Peyer's patch (tissue), 4 donors: ENCODE data around the gene ANKRD61.

Source experiments
- POLR2A ChIP-seq, 2 donors: fragments of 450-650 bp; IDR thresholded peaks; one replicate each; pipeline ENCODE4 v1.5.1; 2017; ENCODE audit warnings: antibody characterized with exemption in 2 of 2, mild to moderate bottlenecking in 2 of 2, moderate library complexity in 2 of 2
- TF ChIP-seq, protein P1 (sequence below), 6 experiments: fragments of 450-650 bp in 4 of 6; fragments of 200-600 bp in 2 of 6; sonication (generic) in 1 of 6; IDR thresholded peaks; one replicate each; pipeline ENCODE4 v1.5.1; 2017 to 2019; ENCODE audit warnings: antibody characterized with exemption in 6 of 6, mild to moderate bottlenecking in 3 of 6, moderate library complexity in 1 of 6

DNA sequence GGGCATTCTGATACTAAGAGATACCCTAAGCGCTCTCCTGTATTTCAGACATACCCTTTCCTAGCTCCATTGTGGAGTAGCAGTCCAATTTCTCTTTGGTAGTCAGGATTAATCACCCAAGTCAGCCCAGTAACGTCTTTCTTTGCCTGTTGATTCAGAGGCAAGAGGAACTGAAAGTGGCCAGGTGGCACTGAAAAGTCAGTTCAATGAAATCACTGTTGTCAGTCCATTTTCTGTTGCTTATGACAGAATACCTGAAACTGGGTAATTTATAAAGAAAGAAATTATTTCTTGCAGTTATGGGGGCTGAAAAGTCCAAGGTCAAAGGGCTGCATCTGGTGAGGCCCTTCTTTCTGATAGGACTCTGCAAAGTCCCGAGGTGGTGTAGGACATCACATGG lies 40.2 kb downstream of the ANKRD61 start:
- TF ChIP-seq, protein P1, sequence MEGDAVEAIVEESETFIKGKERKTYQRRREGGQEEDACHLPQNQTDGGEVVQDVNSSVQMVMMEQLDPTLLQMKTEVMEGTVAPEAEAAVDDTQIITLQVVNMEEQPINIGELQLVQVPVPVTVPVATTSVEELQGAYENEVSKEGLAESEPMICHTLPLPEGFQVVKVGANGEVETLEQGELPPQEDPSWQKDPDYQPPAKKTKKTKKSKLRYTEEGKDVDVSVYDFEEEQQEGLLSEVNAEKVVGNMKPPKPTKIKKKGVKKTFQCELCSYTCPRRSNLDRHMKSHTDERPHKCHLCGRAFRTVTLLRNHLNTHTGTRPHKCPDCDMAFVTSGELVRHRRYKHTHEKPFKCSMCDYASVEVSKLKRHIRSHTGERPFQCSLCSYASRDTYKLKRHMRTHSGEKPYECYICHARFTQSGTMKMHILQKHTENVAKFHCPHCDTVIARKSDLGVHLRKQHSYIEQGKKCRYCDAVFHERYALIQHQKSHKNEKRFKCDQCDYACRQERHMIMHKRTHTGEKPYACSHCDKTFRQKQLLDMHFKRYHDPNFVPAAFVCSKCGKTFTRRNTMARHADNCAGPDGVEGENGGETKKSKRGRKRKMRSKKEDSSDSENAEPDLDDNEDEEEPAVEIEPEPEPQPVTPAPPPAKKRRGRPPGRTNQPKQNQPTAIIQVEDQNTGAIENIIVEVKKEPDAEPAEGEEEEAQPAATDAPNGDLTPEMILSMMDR (IDR thresholded peaks at IDR 0.05), result no peak
- no peak for TF ChIP-seq POLR2A (IDR thresholded peaks at IDR 0.05)
